Hematopoietic multipotent progenitor cell (in vitro differentiated cells): ENCODE results near the gene MILR1. TPM values are rescaled to one million over a fixed set of nuclear protein-coding genes. Genes with fewer than 3 reads are reported as not detected.

Source experiments
- small RNA-seq: library from RNA; depleted of rRNA; stranded (forward); fragments of <200 nt; gene quantifications from one replicate; pipeline ENCODE3, GENCODE V24; 2012
- total RNA-seq: library from RNA; depleted of rRNA; stranded (reverse); fragments of >200 nt; gene quantifications from one replicate; pipeline ENCODE4 v1.2.3, GENCODE V29; 2012

MILR1 gene
- total RNA-seq, 1 donor = 5.7 TPM

Small RNAs within 50 kb of the gene (small RNA-seq; reads per million reads assigned to genes)
- gene ATP5MFP4 (not detected), gene MIR1273E (not detected)

Other genes starting within 250 kb of the MILR1 start
- 17.5 TPM for gene TEX2, start 185.9 kb upstream of the MILR1 start, total RNA-seq
- gene PECAM1, start 58.3 kb upstream of the MILR1 start, total RNA-seq = 180 TPM
- gene POLG2, start 47.9 kb downstream of the MILR1 start, total RNA-seq = 16.7 TPM
- 294 TPM for gene DDX5, start 57.2 kb downstream of the MILR1 start, total RNA-seq
- gene CEP95, start 57.9 kb downstream of the MILR1 start, total RNA-seq = 28.0 TPM
- gene SMURF2, start 213.2 kb downstream of the MILR1 start, total RNA-seq = 15.3 TPM